ENCODE measurements around the gene TCEA2. TPM values are rescaled to one million over a fixed set of nuclear protein-coding genes. Genes with fewer than 3 reads are reported as not detected.

Gene TCEA2
- total RNA-seq, 4 donors from 2014 or later = 28.1 to 39.7 (median 33.6) TPM

GRCh38 chr20:64102647-64103354, 39.8 kb downstream of the TCEA2 start:
- WGBS, 2 donors (ENCODE audit: low coverage in 1 of 2) = 67 to 90% methylated on average over 2 to 4 of the region's 30 CpGs
- Histone ChIP-seq H3K27ac (no peak overlapping the region), H3K4me3 (peak overlapping the region in 1 of 2 donors; percentile 49), H3K36me3 (no peaks in the 10 kb centered on the region), H3K4me1 (peaks cover 0 to 13% (median 7%) of the 10 kb centered on the region in 3 donors), H3K27me3 (peaks cover 96% of the 10 kb centered on the region), H3K9me3 (no peaks in the 10 kb centered on the region)
- no peak for TF ChIP-seq POLR2A (IDR thresholded peaks at IDR 0.05)
- no peak for TF ChIP-seq EP300 (IDR thresholded peaks at IDR 0.05)
- TF ChIP-seq POLR2AphosphoS5 (IDR thresholded peaks at IDR 0.05) = no peak
- TF ChIP-seq, protein P1, sequence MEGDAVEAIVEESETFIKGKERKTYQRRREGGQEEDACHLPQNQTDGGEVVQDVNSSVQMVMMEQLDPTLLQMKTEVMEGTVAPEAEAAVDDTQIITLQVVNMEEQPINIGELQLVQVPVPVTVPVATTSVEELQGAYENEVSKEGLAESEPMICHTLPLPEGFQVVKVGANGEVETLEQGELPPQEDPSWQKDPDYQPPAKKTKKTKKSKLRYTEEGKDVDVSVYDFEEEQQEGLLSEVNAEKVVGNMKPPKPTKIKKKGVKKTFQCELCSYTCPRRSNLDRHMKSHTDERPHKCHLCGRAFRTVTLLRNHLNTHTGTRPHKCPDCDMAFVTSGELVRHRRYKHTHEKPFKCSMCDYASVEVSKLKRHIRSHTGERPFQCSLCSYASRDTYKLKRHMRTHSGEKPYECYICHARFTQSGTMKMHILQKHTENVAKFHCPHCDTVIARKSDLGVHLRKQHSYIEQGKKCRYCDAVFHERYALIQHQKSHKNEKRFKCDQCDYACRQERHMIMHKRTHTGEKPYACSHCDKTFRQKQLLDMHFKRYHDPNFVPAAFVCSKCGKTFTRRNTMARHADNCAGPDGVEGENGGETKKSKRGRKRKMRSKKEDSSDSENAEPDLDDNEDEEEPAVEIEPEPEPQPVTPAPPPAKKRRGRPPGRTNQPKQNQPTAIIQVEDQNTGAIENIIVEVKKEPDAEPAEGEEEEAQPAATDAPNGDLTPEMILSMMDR (IDR thresholded peaks at IDR 0.05) = no peak
- ATAC-seq = no peak

GRCh38 chr20:64103871-64104666, 41.1 kb downstream of the TCEA2 start:
- TF ChIP-seq, protein P1 (IDR thresholded peaks at IDR 0.05) = no peak
- TF ChIP-seq EP300 (IDR thresholded peaks at IDR 0.05) = no peak
- TF ChIP-seq POLR2AphosphoS5 (IDR thresholded peaks at IDR 0.05) = no peak
- TF ChIP-seq POLR2A (IDR thresholded peaks at IDR 0.05) = no peak
- H3K4me3 ChIP-seq = no peak overlapping the region
- H3K27ac ChIP-seq = no peak overlapping the region
- peaks cover 91% of the 10 kb centered on the region for H3K27me3 ChIP-seq
- H3K36me3 ChIP-seq = no peaks in the 10 kb centered on the region
- no peak for ATAC-seq
- 64 to 69% methylated on average over 8 to 9 of the region's 20 CpGs for WGBS, 2 donors (ENCODE audit: low coverage in 1 of 2)
- peaks cover 0 to 13% (median 7%) of the 10 kb centered on the region in 3 donors for H3K4me1 ChIP-seq
- no peaks in the 10 kb centered on the region for H3K9me3 ChIP-seq

DNA sequence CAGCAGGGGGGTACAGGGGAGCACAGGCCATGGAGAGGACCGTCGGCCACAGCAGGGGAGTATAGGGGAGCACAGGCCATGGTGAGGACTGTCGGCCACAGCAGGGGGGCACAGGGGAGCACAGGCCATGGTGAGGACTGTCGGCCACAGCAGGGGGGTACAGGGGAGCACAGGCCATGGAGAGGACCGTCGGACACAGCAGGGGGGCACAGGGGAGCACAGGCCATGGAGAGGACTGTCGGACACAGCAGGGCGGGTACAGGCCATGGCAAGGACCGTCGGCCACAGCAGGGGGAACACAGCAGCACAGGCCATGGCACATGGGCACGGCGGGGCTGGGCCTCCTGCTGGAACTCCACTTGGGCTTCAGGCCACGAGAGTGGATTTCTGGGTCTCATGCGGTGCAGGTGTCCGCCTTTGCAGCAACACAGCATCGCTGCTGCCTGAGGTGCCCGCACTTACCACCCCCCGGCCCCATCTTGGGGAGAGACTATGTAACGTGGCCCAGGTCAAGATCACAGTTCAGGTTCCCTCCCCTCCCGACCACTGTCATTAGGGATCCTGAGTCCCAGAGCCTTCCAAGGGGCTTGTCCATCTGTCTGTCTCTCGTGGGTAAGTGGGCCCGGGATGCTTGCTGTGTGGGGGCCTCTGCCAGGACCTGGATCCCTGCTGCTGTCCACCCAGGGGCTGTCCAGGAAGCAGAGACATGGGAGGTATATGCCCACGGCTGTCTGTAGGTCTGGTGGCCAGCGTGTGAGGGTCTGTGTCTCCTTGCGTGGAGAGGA, 41.9 kb downstream of the TCEA2 start:
- peaks cover 86% of the 10 kb centered on the region for H3K27me3 ChIP-seq
- ATAC-seq = no peak
- H3K27ac ChIP-seq = no peak overlapping the region
- 61% methylated on average over 4 of the region's 25 CpGs; no CpG with 5 or more reads in 1 of the 2 donors for WGBS, 2 donors (ENCODE audit: low coverage in 1 of 2)
- H3K36me3 ChIP-seq = no peaks in the 10 kb centered on the region
- no peaks in the 10 kb centered on the region for H3K9me3 ChIP-seq
- TF ChIP-seq POLR2A (IDR thresholded peaks at IDR 0.05) = no peak
- no peak for TF ChIP-seq EP300 (IDR thresholded peaks at IDR 0.05)
- no peak for TF ChIP-seq POLR2AphosphoS5 (IDR thresholded peaks at IDR 0.05)
- TF ChIP-seq, protein P1 (IDR thresholded peaks at IDR 0.05) = no peak
- no peak overlapping the region for H3K4me3 ChIP-seq
- peaks cover 0 to 13% (median 7%) of the 10 kb centered on the region in 3 donors for H3K4me1 ChIP-seq

DNA sequence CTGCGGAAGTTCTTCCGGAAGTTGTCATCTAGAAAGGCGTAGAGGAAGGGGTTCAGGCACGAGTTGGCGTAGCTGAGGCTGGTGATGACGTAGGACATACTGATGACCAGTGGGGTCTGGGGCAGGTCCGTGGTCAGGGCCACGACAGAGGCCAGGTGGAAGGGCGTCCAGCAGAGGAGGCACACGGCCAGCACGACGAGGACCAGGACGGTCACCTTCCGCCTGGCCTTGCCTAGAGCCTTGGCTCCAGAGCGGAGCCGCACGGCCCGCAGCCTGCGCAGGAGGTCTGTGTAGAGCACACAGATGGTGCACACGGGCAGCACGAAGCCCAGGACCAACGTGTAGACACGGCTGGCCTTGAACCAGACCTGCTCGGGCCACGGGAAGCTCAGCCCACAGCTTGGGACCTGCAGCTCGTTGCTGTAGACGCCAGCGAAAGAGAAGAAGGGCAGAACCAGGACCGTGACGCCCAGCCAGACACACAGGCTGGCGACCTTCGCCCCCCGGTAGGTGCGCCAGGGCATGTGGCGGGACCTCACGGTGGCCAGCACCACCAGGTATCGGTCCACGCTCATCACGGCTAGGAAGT, 42.9 kb downstream of the TCEA2 start:
- Histone ChIP-seq H3K27ac (no peak overlapping the region), H3K4me3 (no peak overlapping the region), H3K4me1 (peaks cover 0 to 13% (median 7%) of the 10 kb centered on the region in 3 donors), H3K9me3 (no peaks in the 10 kb centered on the region), H3K27me3 (peaks cover 75% of the 10 kb centered on the region), H3K36me3 (no peaks in the 10 kb centered on the region)
- no peak for ATAC-seq
- TF ChIP-seq POLR2A (IDR thresholded peaks at IDR 0.05) (no peak), EP300 (IDR thresholded peaks at IDR 0.05) (no peak), POLR2AphosphoS5 (IDR thresholded peaks at IDR 0.05) (no peak)
- 86 to 95% methylated on average over 10 to 15 of the region's 39 CpGs for WGBS, 2 donors (ENCODE audit: low coverage in 1 of 2)

All from gastroesophageal sphincter (tissue), 4 donors.